ENCODE results near the gene TRAIP.

GRCh38 chr3:49878686-49879085, 22.3 kb upstream of the TRAIP start:
- TF ChIP-seq CTCF (IDR thresholded peaks at IDR 0.05) (no peak), POLR2A (IDR thresholded peaks at IDR 0.05; ENCODE audit: low read depth) (no peak)
